Mucosa of stomach (tissue), 1 donor: Measurements from ENCODE around the gene ATP6V1G3.
"Not testable (repeated sequence)": the region's sequence is repeated elsewhere in the genome, so short reads cannot be mapped to it uniquely, and the experiment has no call there.

ENCODE experiments used
- H3K27me3 ChIP-seq: one replicate; pipeline ENCODE4 v1.7.0; 2013; ENCODE audit warnings: mild to moderate bottlenecking, low read length; ENCODE audit not compliant: control insufficient read depth, insufficient read depth
- H3K36me3 ChIP-seq: one replicate; pipeline ENCODE4 v1.7.0; 2013; ENCODE audit warnings: low read length; ENCODE audit not compliant: control insufficient read depth, insufficient read depth
- H3K4me1 ChIP-seq: one replicate; pipeline ENCODE4 v1.7.0; 2013; ENCODE audit warnings: mild to moderate bottlenecking, low read length; ENCODE audit not compliant: control insufficient read depth, insufficient read depth
- H3K4me3 ChIP-seq: one replicate; pipeline ENCODE4 v1.7.0; 2013; ENCODE audit warnings: low read length
- H3K9ac ChIP-seq: one replicate; pipeline ENCODE4 v1.7.0; 2013; ENCODE audit warnings: mild to moderate bottlenecking, low read length, moderate library complexity
- H3K9me3 ChIP-seq: one replicate; pipeline ENCODE4 v1.7.0; 2013; ENCODE audit warnings: mild to moderate bottlenecking, low read length, moderate library complexity; ENCODE audit not compliant: control insufficient read depth
- donor health status: Pancreatic carcinoma.

ATP6V1G3 gene, protein sequence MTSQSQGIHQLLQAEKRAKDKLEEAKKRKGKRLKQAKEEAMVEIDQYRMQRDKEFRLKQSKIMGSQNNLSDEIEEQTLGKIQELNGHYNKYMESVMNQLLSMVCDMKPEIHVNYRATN

GRCh38 chr1:198540580-198540979 lies at the start of gene ATP6V1G3:
ATP6V1G3 (minus strand) TSS chr1:198540680; CDS start chr1:198540650, 30 bp downstream.
- H3K4me1 ChIP-seq = no peaks in the 10 kb centered on the region
- H3K9ac ChIP-seq = no peak within 1 kb of the TSS
- no peaks in the 10 kb centered on the region for H3K27me3 ChIP-seq
- no peaks in the 10 kb centered on the region for H3K36me3 ChIP-seq
- H3K9me3 ChIP-seq = no peaks in the 10 kb centered on the region
- no peak within 1 kb of the TSS for H3K4me3 ChIP-seq

DNA sequence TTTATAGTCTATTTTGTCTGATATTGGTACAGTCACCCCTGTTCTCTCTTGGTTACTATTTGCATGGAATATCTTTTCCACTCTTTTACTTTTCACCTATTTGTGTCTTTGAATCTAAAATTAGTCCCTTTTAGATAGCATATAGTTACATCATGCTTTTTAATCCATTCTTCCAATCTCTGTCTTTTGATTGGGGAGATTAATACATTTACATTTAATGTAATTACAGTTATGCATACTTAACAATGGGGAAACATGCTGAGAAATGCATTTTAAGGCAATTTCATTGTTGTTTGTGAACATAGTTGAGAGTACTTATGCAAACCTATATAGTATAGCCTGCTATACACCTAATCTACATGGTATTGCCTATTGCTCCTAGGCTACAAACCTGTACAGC lies 48.4 kb upstream of the ATP6V1G3 start:
- no peaks in the 10 kb centered on the region for H3K4me1 ChIP-seq
- H3K4me3 ChIP-seq = no peak overlapping the region
- no peaks in the 10 kb centered on the region for H3K27me3 ChIP-seq
- H3K9me3 ChIP-seq = no peaks in the 10 kb centered on the region
- H3K9ac ChIP-seq = no peak overlapping the region
- no peaks in the 10 kb centered on the region for H3K36me3 ChIP-seq

GRCh38 chr1:198584163-198584562 lies 43.7 kb upstream of the ATP6V1G3 start:
- H3K4me1 ChIP-seq = no peaks in the 10 kb centered on the region
- no peaks in the 10 kb centered on the region for H3K36me3 ChIP-seq
- no peaks in the 10 kb centered on the region for H3K9me3 ChIP-seq
- no peaks in the 10 kb centered on the region for H3K27me3 ChIP-seq
- H3K4me3 ChIP-seq = no peak overlapping the region
- no peak overlapping the region for H3K9ac ChIP-seq

GRCh38 chr1:198583209-198583802 lies 42.8 kb upstream of the ATP6V1G3 start:
- H3K4me3 ChIP-seq, H3K27me3 ChIP-seq, H3K9me3 ChIP-seq, H3K4me1 ChIP-seq, H3K36me3 ChIP-seq, H3K9ac ChIP-seq: not testable (repeated sequence)

DNA sequence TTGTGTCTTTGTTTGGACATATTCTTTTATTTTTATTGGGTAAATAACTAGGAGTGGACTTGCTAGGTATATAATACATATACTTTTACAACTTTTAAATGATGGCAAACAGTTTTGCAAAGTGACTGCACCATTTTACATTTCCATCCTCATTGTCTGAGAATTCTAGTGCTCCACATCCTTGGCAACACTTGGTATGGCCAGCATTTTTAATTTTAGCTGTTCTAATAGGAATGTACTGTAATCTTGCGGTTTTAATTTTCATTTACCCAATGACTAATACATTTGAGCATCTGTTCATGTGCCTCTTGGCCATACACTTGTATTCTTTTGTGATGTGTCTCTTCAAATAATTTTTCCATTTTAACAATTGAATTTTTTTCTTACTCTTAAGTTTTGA lies 37.0 kb upstream of the ATP6V1G3 start:
- no peak overlapping the region for H3K4me3 ChIP-seq
- H3K9ac ChIP-seq = no peak overlapping the region
- no peaks in the 10 kb centered on the region for H3K27me3 ChIP-seq
- no peaks in the 10 kb centered on the region for H3K4me1 ChIP-seq
- H3K9me3 ChIP-seq = no peaks in the 10 kb centered on the region
- no peaks in the 10 kb centered on the region for H3K36me3 ChIP-seq

- Histone ChIP-seq H3K27me3 (no peaks in the 10 kb centered on the region), H3K4me3 (no peak overlapping the region), H3K9me3 (no peaks in the 10 kb centered on the region), H3K4me1 (no peaks in the 10 kb centered on the region), H3K36me3 (no peaks in the 10 kb centered on the region), H3K9ac (no peak overlapping the region)
Observed at GRCh38 chr1:198575798-198576641, 35.5 kb upstream of the ATP6V1G3 start.

DNA sequence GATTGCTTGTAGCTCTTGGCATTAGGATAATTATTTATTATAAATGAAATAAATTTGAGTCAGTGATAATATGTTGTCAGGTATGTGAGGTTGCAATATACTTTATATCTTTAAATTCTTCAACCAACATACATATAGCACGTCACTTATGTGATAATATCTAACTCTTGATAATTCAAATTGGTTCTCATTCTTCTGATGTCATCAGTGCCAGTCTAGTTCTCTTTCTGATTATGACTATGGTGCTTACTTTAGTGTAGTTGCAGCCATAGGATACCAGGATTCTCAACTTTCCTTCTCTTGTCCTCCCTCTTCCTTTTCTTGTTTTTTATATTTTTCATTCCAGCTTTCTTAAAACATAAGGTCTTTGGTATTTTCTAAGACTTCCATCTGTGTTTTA lies 34.8 kb upstream of the ATP6V1G3 start:
- H3K27me3 ChIP-seq = no peaks in the 10 kb centered on the region
- no peak overlapping the region for H3K4me3 ChIP-seq
- no peaks in the 10 kb centered on the region for H3K36me3 ChIP-seq
- no peak overlapping the region for H3K9ac ChIP-seq
- no peaks in the 10 kb centered on the region for H3K9me3 ChIP-seq
- no peaks in the 10 kb centered on the region for H3K4me1 ChIP-seq

DNA sequence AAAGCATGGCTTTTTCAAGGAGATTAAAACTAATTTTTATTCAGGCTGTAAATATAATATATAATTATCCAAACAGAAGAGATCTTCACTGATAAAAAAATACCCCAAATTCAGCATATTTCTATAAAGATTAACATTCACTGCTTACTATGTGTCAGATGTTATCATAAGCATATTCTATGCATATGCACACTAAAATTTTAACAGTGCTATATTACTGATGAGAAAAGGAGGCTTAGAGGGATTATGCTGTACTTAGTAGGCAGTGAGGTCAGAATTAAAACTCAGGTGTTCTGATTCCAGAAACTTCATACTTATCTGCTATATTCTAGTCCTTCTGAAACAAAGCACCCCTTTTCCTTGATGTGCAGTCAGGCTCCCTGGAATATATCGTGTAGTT lies 33.8 kb upstream of the ATP6V1G3 start:
- no peaks in the 10 kb centered on the region for H3K4me1 ChIP-seq
- H3K4me3 ChIP-seq = no peak overlapping the region
- H3K9me3 ChIP-seq = no peaks in the 10 kb centered on the region
- no peaks in the 10 kb centered on the region for H3K36me3 ChIP-seq
- no peaks in the 10 kb centered on the region for H3K27me3 ChIP-seq
- H3K9ac ChIP-seq = no peak overlapping the region

DNA sequence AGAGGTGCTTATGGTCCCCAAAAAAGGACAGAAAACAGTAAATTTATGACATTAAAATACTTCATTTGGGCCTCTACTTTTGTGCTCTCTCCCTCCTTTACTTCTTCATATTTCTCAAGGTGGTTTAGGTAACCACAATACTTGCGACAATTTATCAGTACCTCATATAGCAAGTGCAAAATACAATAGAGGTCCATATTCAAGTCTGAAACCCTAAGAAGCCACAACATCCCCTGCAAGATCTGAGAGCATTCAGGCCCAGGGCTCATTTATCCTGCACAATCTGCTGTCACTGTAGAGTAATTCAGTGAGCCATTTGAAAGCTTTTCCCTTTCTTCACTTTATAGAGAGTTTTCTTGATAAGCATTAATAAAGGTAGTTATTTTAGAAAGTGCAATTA lies 24.2 kb upstream of the ATP6V1G3 start:
- no peaks in the 10 kb centered on the region for H3K9me3 ChIP-seq
- H3K27me3 ChIP-seq = no peaks in the 10 kb centered on the region
- H3K4me1 ChIP-seq = no peaks in the 10 kb centered on the region
- H3K36me3 ChIP-seq = no peaks in the 10 kb centered on the region
- H3K4me3 ChIP-seq = no peak overlapping the region
- no peak overlapping the region for H3K9ac ChIP-seq

- Histone ChIP-seq H3K27me3 (no peaks in the 10 kb centered on the region), H3K36me3 (no peaks in the 10 kb centered on the region), H3K4me3 (no peak overlapping the region), H3K9ac (no peak overlapping the region), H3K4me1 (no peaks in the 10 kb centered on the region), H3K9me3 (no peaks in the 10 kb centered on the region)
Observed at GRCh38 chr1:198564157-198564556, 23.7 kb upstream of the ATP6V1G3 start.

- no peak overlapping the region for H3K9ac ChIP-seq
- H3K4me3 ChIP-seq = no peak overlapping the region
- no peaks in the 10 kb centered on the region for H3K4me1 ChIP-seq
- H3K36me3 ChIP-seq = no peaks in the 10 kb centered on the region
- no peaks in the 10 kb centered on the region for H3K27me3 ChIP-seq
- no peaks in the 10 kb centered on the region for H3K9me3 ChIP-seq
Observed at GRCh38 chr1:198563583-198563982, 23.1 kb upstream of the ATP6V1G3 start.

DNA sequence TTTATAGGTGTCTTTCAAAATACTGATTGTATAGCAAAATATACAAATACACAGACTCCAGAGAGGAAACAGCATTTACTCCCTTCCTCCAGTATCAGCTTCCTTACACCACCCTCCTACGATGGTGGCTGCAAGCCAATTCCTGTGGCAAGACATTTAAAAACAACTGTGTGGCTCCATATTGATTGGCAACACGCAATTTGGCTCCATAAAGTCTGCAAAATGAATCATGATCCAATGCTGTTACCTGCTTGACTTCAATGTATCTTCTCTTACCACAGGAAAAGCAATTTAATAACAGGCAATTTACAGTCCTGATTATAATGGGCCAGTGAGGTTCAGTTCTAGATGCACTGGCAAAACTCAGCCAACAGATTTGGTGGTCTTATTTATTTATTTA lies 19.7 kb upstream of the ATP6V1G3 start:
- H3K4me1 ChIP-seq = no peaks in the 10 kb centered on the region
- no peaks in the 10 kb centered on the region for H3K9me3 ChIP-seq
- H3K36me3 ChIP-seq = no peaks in the 10 kb centered on the region
- H3K27me3 ChIP-seq = no peaks in the 10 kb centered on the region
- no peak overlapping the region for H3K9ac ChIP-seq
- H3K4me3 ChIP-seq = no peak overlapping the region
